ENCODE results near the gene ATG9B.

Gene ATG9B

DNA sequence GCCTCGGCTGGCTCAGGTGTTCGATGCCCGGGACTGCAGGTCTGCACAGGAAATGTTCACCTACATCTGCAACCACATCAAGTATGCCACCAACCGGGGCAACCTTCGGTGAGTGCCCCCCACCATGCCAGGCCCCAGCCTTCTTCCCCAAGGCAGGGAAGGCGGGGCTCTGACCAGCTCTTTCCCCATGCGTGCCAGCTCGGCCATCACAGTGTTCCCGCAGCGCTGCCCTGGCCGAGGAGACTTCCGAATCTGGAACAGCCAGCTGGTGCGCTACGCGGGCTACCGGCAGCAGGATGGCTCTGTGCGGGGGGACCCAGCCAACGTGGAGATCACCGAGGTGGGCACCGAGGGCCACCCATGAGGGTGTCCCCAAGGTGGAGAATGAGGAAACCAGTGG lies 26.0 kb downstream of the ATG9B start:
- CTCF ChIA-PET: interaction anchor here (1.8 kb wide), 1 partner anchor 9 kb away, joined by 4 read pairs; no protein-coding TSS in a partner anchor
- POLR2A ChIA-PET: no interaction called here
- no peak for DNase-seq (ENCODE audit: extremely low spot score)
- TF ChIP-seq, protein P1, sequence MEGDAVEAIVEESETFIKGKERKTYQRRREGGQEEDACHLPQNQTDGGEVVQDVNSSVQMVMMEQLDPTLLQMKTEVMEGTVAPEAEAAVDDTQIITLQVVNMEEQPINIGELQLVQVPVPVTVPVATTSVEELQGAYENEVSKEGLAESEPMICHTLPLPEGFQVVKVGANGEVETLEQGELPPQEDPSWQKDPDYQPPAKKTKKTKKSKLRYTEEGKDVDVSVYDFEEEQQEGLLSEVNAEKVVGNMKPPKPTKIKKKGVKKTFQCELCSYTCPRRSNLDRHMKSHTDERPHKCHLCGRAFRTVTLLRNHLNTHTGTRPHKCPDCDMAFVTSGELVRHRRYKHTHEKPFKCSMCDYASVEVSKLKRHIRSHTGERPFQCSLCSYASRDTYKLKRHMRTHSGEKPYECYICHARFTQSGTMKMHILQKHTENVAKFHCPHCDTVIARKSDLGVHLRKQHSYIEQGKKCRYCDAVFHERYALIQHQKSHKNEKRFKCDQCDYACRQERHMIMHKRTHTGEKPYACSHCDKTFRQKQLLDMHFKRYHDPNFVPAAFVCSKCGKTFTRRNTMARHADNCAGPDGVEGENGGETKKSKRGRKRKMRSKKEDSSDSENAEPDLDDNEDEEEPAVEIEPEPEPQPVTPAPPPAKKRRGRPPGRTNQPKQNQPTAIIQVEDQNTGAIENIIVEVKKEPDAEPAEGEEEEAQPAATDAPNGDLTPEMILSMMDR (IDR thresholded peaks at IDR 0.05; ENCODE audit: control extremely low read depth, extremely low read depth, low read depth, missing control alignments): no peak

DNA sequence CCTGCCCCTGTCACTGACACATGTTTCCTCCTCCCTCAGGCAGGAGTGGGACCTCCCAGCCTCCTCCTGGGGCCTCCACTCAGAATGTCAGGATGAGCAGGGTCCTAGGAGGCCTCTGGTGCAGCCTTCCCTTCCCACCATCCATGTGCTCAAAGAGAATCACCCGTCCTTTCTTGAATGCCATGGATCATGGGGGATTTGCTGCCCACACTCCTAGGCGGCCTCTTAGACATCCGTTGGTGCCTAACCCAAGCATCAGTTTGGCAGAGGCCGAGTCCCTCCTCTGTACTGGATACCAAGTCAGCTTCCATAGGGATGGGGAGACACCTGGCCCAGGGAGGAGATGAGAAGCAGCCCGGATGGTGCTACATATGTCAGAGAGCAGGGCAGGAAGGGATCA lies 26.5 kb downstream of the ATG9B start:
- POLR2A ChIA-PET: no interaction called here
- TF ChIP-seq, protein P1 (IDR thresholded peaks at IDR 0.05; ENCODE audit: control extremely low read depth, extremely low read depth, low read depth, missing control alignments): no peak
- no peak for DNase-seq (ENCODE audit: extremely low spot score)
- CTCF ChIA-PET: interaction anchor here (1.8 kb wide), 2 partner anchors 9 to 35 kb away, joined by 4 to 5 read pairs; no protein-coding TSS in a partner anchor

DNA sequence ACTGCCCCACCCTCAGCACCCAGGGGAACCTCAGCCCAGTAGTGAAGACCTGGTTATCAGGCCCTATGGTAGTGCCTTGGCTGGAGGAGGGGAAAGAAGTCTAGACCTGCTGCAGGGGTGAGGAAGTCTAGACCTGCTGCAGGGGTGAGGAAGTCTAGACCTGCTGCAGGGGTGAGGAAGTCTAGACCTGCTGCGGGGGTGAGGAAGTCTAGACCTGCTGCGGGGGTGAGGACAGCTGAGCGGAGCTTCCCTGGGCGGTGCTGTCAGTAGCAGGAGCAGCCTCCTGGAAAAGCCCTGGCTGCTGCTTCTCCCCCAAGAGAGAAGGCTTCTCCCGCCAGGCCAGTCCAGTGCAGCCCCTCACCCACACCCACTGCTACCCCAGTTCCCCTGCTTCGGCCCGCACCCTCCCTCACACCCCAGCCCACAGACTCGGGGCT lies 27.2 kb downstream of the ATG9B start:
- TF ChIP-seq, protein P1 (IDR thresholded peaks at IDR 0.05; ENCODE audit: control extremely low read depth, extremely low read depth, low read depth, missing control alignments): no peak
- DNase-seq (ENCODE audit: extremely low spot score): no peak
- ChIA-PET POLR2A (no interaction called here), CTCF (interaction anchor here (1.8 kb wide), 2 partner anchors 8 to 34 kb away, joined by 4 to 5 read pairs; no protein-coding TSS in a partner anchor)

DNA sequence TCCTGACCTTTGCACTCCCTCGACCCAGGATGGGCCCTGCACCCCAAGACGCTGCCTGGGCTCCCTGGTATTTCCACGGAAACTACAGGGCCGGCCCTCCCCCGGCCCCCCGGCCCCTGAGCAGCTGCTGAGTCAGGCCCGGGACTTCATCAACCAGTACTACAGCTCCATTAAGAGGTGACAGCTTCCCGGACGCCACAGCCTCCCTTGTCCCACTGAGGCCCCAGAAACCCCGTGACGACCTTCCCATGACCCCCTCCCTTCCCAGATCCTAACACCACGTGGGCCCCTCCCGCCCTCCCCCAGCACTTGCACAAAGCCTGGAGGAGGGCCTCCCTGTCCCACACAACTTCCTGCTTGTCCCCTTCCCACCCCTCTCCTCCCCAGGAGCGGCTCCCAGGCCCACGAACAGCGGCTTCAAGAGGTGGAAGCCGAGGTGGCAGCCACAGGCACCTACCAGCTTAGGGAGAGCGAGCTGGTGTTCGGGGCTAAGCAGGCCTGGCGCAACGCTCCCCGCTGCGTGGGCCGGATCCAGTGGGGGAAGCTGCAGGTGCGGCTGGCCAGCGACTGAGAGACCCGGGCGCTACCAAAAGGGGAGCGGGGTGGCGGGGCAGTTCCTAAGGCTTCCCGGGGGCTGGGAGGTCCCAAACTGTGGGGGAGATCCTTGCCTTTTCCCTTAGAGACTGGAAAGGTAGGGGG lies 27.8 kb downstream of the ATG9B start:
- CTCF ChIA-PET: interaction anchor here (0.9 to 1.8 kb wide), 2 partner anchors 12 to 33 kb away, joined by 4 to 5 read pairs; no protein-coding TSS in a partner anchor
- no peak for DNase-seq (ENCODE audit: extremely low spot score)
- TF ChIP-seq, protein P1 (IDR thresholded peaks at IDR 0.05; ENCODE audit: control extremely low read depth, extremely low read depth, low read depth, missing control alignments): no peak
- POLR2A ChIA-PET: no interaction called here

DNA sequence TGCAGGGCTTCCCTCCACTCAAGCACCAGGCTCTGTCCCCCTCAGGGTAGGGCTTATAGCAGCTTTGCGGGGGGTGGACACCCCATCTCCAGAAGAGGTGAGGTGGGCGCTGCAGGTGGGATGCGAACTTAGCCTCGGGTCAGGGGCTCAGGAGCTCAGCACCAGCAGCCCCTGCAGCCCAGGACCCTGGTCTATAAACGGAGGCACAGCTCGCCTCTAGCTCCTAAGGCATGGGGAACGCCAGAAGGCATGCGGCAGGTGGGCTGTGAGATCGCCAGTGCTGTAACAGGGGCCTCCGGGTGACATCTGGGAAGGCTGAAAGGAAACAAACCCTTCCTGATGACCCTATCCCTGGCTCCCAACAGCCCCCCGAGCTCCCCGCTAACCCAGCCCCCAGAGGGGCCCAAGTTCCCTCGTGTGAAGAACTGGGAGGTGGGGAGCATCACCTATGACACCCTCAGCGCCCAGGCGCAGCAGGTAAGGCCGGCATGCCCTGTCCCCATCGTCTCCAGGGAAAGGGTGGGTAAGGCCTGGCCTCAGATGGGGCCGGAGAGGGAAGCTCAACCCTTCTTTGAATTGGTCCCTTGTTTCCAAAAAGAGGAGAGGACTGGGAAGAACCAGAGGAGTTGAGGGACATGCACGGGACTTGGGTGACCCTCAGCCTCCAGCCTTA lies 29.3 kb downstream of the ATG9B start:
- DNase-seq (ENCODE audit: extremely low spot score): no peak
- POLR2A ChIA-PET: no interaction called here
- TF ChIP-seq, protein P1 (IDR thresholded peaks at IDR 0.05; ENCODE audit: control extremely low read depth, extremely low read depth, low read depth, missing control alignments): no peak
- CTCF ChIA-PET: interaction anchor here (1.0 to 2.2 kb wide), 8 partner anchors 10 to 129 kb away, joined by 3 to 20 read pairs (median 8); no protein-coding TSS in a partner anchor

DNA sequence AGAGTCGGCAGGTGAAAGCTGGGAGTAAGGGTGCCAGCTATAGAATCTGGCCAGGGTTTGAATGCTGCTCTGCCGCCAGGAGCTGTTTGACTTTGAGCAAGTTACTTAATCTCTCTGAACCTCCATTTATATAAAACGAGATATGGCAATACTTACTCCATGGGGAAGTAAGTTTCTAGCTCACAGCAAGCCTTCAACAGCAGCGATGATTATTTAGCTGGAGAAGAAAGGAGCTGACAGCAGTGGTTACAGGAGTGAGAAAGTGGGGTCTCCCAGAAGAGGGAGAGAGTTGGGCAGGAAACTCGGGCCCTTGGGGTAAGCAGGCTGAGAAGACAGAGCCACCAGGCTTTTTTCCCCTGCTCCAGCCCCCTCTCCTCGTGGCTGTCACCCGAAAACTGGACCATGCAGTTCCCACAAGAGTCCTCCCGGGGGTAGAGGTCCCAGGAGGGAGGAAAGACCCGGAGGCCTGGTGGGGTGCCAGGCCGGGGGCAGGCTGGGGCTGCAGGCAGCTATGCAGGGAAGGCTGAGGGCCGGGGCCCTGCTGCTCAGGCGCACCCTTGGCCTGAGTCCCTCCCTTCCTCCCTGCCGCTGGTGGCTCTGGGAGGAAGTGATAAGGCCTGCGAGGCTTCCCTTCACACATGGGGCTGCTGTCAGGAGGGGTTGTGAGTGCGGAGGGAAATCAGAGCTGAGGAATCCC lies 30.0 kb downstream of the ATG9B start:
- no peak for DNase-seq (ENCODE audit: extremely low spot score)
- CTCF ChIA-PET: interaction anchor here (1.0 to 2.2 kb wide), 8 partner anchors 10 to 130 kb away, joined by 3 to 20 read pairs (median 8); no protein-coding TSS in a partner anchor
- POLR2A ChIA-PET: no interaction called here
- TF ChIP-seq, protein P1 (IDR thresholded peaks at IDR 0.05; ENCODE audit: control extremely low read depth, extremely low read depth, low read depth, missing control alignments): no peak
